M059J (cell line): ENCODE data around the gene VCAM1. TPM values are rescaled to one million over a fixed set of nuclear protein-coding genes. Genes with fewer than 3 reads are reported as not detected.
A peak's percentile ranks its signal among the peaks of the same experiment; 100 is the strongest.

Experiments used
- DNase-seq: peaks from one replicate; pipeline ENCODE4 v3.0.0-alpha.2; 2012; ENCODE audit warnings: low read depth
- total RNA-seq: library from RNA; depleted of rRNA; stranded (reverse); fragments of >200 nt; shearing (Covaris generic); gene quantifications from 2 replicates; pipeline ENCODE4 v1.2.3, GENCODE V29; 2014; rRNA removed

VCAM1 gene, protein sequence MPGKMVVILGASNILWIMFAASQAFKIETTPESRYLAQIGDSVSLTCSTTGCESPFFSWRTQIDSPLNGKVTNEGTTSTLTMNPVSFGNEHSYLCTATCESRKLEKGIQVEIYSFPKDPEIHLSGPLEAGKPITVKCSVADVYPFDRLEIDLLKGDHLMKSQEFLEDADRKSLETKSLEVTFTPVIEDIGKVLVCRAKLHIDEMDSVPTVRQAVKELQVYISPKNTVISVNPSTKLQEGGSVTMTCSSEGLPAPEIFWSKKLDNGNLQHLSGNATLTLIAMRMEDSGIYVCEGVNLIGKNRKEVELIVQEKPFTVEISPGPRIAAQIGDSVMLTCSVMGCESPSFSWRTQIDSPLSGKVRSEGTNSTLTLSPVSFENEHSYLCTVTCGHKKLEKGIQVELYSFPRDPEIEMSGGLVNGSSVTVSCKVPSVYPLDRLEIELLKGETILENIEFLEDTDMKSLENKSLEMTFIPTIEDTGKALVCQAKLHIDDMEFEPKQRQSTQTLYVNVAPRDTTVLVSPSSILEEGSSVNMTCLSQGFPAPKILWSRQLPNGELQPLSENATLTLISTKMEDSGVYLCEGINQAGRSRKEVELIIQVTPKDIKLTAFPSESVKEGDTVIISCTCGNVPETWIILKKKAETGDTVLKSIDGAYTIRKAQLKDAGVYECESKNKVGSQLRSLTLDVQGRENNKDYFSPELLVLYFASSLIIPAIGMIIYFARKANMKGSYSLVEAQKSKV
- total RNA-seq: 2.8 and 5.0 TPM in 2 replicates

DNA sequence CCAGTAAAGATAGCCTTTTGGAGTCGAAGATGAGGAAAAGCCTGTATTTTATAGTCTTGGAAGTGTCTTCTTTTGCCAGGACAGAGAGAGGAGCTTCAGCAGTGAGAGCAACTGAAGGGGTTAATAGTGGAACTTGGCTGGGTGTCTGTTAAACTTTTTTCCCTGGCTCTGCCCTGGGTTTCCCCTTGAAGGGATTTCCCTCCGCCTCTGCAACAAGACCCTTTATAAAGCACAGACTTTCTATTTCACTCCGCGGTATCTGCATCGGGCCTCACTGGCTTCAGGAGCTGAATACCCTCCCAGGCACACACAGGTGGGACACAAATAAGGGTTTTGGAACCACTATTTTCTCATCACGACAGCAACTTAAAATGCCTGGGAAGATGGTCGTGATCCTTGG lies at the start of gene VCAM1:
VCAM1 (plus strand) TSS at position 253 of the 400 bp plus-strand sequence; CDS start at position 372, 119 bp downstream.
- no peak for DNase-seq

DNA sequence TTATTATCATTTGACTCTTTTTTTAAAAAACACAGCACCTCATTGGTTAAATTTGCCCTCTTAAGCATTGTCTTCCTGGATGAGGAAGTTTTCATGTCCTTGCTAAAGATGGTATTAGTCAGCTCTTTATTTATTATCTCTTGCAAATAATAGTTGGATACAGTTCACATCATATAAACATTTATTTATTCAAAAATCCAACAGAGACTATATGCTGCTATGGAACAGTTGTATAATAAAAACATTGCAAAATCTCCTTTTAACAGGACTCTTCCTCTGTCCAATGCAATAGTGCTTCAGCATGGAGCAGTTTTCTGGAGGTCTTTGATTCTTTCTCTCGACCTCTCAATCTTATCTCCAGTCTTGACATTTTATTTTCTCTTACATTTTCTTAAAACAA lies 49.5 kb upstream of the VCAM1 start:
- no peak for DNase-seq

DNA sequence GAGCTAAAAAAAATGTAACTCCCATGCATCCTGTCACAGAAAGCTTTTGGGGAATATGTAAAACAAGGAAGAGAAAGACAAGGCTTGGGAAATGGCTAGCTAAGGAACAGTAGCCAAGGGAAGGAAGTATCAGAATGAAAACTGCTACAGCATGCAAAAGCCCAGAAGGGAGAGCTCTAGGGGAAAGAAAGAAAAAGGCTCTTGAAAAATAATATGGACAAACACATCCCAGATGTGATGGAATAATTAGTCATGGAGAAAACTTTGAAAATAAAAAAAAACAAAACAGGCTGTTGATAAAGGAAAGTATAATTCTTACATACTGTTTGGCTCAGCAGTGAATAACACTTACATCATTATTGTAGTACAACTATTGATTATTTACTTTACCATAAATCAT lies 47.9 kb upstream of the VCAM1 start:
- DNase-seq: peak; percentile 20

DNA sequence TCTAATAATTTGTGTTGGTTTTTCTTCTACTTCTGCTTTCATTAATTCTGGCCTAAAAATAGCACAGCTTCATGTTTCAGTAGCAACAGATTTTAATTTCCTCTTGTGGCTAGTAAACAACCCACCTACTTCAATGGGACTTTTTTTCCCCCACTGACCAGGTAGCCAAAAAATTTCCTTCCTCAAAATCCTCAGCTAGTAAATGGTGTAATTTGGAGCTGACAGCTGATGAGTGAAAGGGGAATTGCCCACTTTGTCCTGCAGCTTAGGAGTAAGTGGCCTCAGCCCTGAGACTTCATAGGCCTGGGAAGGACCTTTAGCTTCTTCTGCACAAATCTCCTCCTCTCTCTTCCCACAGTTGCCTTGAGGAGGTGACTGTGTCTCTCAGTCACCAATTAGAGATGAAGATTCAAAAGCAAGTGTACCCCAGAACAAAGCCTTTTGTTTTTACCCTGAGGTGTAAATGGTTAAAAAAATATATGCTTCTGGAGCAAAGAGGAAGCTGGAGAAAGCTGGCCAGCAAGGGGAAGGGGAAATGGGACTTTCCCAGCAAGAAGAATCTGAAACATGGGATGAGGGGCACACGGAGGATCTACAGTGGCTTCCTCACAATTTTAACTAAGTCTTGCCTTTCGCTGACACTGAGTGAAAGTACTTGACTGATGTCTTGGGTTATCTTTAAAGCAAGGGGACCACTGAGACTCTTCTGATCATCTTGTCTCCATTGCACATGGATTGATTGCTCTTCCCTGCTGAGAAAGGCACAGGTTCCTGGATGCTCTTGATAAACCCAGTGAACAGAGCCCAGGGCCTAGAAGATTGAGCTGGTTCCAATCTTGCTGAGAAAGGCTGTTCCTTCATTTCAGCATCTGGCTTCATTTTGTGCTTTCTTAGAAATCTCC lies 35.8 kb upstream of the VCAM1 start:
- no peak for DNase-seq

DNA sequence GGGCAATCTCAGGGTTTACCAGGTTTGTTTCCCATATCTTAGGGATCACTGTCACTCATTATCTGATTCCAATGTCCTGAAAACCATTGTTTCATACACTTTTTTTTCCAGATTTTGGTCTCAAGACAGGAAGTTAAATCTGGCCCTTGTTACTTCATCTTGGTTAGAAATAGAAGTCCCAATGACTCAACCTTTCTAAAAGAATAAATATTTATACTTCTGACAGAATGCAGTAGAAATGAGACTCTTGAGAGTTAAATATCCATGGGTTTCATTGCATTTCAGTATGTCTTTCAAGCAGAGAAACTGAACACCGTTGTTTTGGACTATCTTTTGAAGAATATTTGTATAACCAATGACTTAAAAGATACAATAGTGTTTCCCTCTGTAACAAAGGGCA lies 19.8 kb upstream of the VCAM1 start:
- DNase-seq: peak; percentile 68

DNA sequence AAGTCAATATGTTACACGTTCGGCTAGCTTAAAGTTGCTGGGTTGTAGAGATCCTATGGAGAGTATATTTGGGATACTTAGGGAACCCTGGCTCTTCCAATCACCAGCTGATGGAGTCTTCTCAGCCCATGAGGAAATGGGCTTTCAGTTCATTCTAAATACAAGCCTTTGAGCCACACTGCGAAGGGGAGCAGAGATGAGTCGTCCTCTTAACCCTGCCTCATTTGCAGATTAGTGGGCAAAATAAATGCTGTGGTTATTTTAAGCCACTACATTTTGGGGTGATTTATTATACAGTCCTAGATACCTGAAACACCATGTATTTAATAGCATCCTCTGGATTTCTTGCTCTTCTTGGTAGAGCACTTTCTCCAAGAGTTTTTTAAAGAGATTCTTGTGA lies 19.0 kb upstream of the VCAM1 start:
- DNase-seq: peak; percentile 59

DNA sequence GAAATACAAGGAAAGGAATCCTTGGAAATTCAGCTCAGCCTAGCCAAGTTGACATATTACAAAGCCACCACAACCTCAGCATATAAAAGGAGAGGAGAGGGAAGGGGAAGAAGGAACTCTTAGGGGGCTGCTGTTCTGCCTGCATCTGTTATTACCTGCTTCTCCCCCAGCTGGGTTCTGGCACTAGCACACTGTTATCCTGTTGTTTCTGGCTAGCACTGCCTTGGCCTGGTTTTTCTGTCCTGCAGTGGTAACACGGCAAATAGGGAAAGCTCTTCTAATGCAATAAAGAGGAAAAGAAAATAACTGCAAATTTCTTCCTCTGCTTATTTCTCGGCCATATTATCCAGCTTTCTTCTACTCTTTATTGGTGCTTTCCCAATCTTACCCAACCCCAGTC lies 16.5 kb upstream of the VCAM1 start:
- no peak for DNase-seq

DNA sequence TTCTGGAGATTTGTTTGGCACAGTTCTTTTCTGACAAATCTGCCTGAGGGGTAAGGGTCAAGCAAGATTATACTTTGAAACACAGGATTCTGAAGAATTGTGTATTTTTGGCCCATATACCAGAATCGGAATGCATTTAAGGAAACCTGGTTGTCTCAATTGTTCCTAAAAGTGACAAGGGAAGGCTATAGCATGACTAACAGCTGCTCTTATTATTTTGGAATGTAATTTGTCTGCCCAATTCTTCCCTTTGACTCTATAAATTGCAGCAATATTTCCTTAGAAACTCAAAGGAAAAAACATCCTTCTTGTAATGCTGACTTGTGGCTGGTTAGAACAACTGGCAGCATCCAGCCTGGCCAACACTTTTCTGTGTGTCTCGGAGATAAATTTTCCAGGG lies 15.8 kb upstream of the VCAM1 start:
- DNase-seq: peak; percentile 24

DNA sequence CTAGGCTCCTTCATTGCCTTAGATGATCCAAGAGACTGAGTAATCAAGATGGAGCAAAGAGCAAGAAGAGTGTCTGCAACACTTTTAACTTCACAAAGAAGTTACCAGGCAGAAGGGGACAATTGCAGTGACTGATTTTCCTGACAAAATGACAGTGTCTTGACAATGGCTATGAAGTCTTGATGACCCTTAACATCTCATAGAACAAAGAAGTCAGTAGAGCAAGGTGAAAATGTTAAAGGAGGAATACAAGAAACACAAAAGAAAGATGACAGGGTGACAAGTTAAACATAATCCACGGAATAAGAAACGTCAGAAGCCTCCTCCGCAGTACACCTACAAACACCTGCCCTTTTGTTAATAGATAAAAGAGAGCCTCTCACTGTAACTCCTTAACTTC lies 15.1 kb upstream of the VCAM1 start:
- DNase-seq: no peak

DNA sequence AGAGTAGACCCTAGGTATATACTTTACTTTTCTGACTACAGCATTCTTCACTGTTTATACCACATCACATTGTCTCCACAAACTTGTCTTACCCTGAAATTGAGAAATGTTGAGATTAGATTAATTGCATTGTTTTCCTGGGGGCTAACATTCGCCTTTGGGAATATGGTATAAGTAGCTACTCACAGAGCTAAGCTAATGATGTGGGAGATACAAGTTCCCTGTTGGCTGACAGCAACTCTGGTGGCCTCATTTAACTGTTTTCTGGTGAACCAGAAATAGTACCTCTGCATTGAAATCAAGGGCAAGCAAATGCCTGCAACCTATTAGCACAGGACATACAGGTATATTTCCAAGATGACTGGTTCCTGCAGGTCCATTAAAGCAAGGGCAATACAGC lies 13.2 kb upstream of the VCAM1 start:
- DNase-seq: no peak

DNA sequence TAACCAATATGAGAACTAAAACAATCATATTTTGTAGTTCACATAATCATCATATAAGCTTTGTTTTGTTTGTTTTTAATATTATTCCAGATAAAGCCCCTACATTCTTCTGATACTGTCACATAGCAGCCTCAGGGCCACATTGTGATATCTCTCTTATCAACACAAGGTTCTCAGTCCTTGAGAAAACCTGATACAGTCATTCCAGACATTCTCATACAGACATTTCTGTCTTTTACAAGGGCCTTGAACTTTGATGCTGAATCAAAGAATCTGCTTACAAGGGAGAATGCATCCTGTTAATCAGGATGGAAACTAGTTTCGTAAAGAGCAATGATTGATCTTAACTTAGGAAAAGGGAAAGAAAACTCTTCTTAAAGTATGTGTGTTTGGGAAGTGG lies 12.7 kb upstream of the VCAM1 start:
- no peak for DNase-seq

DNA sequence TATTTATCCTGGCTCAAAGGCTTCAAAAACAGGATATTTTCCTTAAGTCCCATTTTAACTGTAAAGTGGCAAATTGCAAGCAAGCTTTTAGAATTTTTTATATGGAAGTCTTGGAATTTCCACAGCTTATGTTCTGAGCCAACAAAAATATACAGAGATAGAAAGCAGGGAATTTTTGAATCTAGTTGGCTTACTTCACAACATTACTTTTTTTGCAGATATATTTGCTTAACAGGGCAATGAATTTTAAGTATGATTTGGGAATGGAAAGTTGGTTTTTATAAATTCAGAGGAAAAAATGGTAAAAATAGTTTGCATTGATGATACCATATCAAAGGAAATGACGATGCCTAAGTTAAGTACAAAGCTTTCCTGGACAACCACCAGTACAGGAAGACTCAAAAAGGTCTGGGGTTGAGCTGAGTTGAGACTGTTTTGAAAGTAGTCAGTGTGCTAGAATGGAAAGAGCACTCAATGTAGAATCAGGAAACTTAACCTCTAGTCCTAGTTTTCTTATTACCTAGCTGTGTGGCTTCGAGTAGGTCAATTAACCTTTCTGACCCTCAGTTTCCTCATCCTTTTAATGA lies 11.0 kb upstream of the VCAM1 start:
- DNase-seq: no peak

DNA sequence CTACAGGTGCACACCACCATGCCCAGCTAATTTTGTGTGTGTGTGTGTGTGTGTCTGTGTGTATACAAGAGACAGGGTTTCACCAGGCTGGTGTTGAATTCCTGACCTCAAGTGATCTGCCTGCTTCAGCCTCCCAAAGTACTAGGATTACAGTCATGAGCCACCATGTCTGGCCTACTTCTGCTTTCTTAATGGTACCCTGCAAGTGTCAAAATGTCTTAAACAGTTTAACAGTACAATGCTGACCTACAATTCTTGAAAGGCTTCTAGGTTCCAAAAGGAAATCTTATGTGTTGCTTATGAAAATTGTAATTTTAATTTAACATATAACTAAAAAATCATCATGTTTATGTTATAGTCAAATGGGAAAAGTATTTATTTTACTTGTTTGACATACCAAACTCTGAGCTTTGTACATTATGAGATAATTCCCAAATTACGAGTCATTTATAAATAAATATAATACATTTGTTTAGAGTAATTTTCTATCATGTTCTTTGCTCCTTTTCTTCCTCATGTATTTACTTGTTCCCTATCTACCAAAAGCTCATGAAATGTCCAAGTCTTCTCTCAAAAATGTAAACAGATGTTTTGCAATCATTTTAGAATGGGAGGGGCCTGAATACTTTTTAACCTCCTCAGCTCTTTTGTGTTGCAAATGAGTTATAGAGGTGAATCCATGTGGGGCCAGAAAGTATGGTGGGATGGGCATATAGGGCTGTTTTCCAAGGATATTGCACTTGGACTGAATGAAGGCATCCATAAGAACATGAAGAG lies 8.4 kb upstream of the VCAM1 start:
- peak; percentile 70 for DNase-seq

DNA sequence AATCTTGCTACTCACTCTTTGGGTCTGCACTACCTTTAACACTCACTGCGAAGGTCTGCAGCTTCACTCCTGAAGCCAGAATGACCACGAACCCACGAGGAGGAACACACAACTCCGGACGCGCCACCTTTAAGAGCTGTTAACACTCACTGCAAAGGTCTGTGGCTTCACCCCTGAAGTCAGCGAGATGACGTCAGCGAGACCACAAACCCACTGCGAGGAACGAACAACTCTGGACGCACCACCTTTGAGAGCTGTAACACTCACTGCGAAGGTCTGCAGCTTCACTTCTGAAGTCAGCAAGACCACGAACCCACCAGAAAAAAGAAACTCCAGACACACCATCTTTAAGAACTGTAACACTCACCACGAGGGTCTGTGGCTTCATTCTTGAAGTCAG lies 6.5 kb upstream of the VCAM1 start:
- DNase-seq: peak; percentile 94

DNA sequence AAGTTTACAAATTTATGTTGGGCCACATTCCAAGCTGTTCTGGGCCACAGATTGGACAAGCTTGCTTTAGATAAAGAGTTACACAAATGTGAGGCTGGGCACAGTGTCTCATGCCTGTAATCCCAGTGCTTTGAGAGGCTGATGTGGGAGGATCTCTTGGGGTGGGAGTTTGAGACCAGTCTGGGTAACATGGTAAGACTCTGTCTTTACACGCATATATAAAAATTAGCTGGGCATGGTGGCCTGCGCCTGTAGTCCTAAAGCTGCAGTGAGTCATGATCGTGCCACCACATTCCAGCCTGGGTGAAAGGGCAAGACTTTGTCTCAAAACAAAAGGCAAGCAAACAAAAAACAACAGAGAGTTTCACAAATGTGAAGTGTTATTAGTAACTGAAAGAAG lies 5.9 kb upstream of the VCAM1 start:
- peak; percentile 91 for DNase-seq

DNA sequence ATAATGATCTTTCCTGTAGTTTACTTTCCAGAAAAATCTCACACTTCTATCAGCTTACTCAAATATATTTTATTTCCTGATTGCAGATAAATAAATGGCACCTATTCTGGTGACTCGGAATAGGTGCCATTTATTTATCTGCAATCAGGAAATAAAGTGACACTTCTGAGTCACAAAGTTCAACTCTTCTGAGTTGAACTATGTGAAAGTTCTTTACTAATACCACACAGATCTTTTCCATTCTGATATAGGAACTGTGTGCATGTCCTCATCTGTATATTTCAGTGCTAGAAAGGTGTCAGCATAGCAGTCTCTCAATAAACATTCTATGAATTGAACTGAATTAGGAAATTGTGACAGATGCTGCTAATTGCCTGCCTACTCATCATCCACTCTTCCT lies 4.9 kb upstream of the VCAM1 start:
- DNase-seq: no peak

DNA sequence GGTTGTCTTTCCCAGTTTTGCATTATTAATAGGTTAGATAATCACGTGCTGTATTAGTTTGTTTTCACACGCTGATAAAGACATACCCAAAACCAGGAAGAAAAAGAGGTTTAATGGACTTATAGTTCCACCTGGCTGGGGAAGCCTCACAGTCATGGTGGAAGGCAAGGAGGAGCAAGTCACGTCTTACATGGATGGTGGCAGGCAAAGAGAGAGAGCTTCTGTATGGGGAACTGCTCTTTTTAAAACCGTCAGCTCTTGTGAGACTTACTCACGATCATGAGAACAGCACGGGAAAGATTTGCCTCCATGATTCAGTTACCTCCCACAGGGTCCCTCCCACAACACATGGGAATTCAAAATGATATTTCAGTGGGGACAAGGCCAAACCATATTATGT lies 2.3 kb upstream of the VCAM1 start:
- DNase-seq: no peak

DNA sequence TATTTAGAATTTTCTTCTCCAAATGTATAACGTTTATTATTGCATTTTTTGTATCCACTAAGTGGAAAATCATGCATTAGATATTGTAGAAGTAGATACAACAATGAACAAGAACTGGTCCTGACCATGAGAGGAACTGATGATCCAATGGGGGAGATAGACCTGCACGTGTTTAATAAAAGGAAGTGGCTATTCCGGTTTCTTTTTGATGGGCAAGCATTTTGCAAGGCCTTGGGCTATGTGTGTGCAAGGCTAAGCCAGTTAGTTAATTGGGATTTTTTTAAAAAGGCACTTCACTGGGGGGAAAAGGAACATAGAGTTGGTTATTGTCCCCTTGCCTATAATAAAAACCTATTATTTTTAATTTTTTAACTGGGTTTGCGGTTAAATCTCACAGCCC lies 961 bp upstream of the VCAM1 start:
- DNase-seq: no peak

DNA sequence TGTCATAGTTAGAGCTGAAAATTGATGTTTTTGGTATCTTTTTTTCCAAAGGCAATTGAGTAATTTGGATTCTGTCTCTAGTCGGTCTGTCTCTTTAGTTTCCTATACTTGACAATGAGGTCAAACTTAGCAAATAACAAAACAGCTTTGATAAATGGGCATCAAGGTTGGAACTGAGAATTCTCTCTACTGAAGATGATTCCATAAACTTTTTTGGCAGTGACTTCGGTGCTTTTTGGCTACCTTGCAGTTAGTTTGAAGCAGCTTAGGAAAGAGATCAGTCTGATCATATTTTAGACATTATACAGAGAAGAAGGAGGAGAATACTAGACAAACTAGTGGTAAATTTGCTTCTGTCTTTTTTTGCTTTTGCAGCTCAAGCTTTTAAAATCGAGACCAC lies 559 bp downstream of the VCAM1 start:
- no peak for DNase-seq

DNA sequence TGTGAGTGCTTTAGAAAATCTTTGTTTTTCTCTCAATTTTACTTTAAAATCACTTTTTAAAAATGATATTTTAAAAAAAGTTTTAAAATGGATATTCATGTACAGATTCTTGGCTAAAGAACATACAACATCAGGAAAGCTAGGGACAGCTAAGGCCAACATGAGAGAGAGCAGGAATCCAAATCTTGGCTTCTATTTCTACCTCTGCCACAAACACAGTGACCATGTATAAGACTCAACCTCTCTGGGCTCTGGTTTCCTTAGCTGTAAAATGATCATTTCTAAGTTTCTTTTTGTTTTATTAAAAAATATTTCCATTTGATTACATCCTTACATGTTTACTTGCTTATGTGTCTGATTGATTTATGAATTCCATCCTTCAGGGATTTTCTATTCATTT lies 1.2 kb downstream of the VCAM1 start:
- DNase-seq: no peak
